Measurements from ENCODE around the gene PKLR.
"Not testable (repeated sequence)": the region's sequence is repeated elsewhere in the genome, so short reads cannot be mapped to it uniquely, and the experiment has no call there.

PKLR gene

DNA sequence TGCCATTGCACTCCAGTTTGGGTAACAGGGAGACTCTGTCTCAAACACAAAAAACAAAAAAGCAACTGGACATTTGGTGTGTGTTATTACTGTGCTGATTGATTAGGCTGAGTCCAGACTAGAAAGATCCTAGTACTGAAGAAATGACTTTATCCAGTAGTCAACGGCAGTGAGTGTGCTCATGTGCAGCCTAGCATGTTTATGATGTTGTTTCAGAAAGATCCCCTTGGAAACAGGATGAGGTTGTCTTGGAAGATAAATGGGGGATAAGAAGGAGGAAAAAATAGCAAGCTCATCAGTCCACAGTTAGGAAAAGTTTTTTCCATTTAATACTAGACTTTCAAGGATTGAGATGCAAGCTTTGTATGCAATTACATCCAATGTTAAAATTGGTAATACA lies 33.7 kb upstream of the PKLR start:
- Histone ChIP-seq H3K27ac (ENCODE audit: low read length) (no peak overlapping the region), H3K4me2 (ENCODE audit: insufficient read depth, low read length) (no peak overlapping the region), H3K36me3 (ENCODE audit: insufficient read depth, low read length) (peaks cover 79% of the 10 kb centered on the region), H3K27me3 (ENCODE audit: insufficient read depth, low read length, poor library complexity) (no peaks in the 10 kb centered on the region), H3K79me2 (ENCODE audit: insufficient read depth, low read length) (no peaks in the 10 kb centered on the region), H3K9me3 (ENCODE audit: insufficient read depth, low read length, severe bottlenecking) (no peaks in the 10 kb centered on the region), H2AFZ (ENCODE audit: low read depth, low read length) (no peak overlapping the region), H4K20me1 (ENCODE audit: insufficient read depth, low read length) (no peaks in the 10 kb centered on the region), H3K9ac (ENCODE audit: low read depth, low read length) (no peak overlapping the region), H3K4me1 (ENCODE audit: insufficient read depth, low read length) (no peaks in the 10 kb centered on the region), H3K4me3 (ENCODE audit: low read depth in 1 of 2, low read length in 2 of 2) (no peak overlapping the region)
- ATAC-seq (ENCODE audit: insufficient read depth, low read depth) (no peak), DNase-seq (no peak)
- TF ChIP-seq EZH2 (IDR thresholded peaks at IDR 0.05; ENCODE audit: borderline replicate concordance, low read depth, low read length, severe bottlenecking) = no peak
- TF ChIP-seq, protein P1, sequence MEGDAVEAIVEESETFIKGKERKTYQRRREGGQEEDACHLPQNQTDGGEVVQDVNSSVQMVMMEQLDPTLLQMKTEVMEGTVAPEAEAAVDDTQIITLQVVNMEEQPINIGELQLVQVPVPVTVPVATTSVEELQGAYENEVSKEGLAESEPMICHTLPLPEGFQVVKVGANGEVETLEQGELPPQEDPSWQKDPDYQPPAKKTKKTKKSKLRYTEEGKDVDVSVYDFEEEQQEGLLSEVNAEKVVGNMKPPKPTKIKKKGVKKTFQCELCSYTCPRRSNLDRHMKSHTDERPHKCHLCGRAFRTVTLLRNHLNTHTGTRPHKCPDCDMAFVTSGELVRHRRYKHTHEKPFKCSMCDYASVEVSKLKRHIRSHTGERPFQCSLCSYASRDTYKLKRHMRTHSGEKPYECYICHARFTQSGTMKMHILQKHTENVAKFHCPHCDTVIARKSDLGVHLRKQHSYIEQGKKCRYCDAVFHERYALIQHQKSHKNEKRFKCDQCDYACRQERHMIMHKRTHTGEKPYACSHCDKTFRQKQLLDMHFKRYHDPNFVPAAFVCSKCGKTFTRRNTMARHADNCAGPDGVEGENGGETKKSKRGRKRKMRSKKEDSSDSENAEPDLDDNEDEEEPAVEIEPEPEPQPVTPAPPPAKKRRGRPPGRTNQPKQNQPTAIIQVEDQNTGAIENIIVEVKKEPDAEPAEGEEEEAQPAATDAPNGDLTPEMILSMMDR (IDR thresholded peaks at IDR 0.05; ENCODE audit: borderline replicate concordance, extremely low read depth, low read length, poor library complexity, severe bottlenecking) = no peak

GRCh38 chr1:155329980-155330598 lies 28.9 kb upstream of the PKLR start:
- 0 out of 2 replicates have a peak, but pooled peaks cover 2% of the 10 kb centered on the region for H4K20me1 ChIP-seq (ENCODE audit: insufficient read depth, low read length)
- TF ChIP-seq EZH2 (IDR thresholded peaks at IDR 0.05; ENCODE audit: borderline replicate concordance, low read depth, low read length, severe bottlenecking) = no peak
- TF ChIP-seq, protein P1 (IDR thresholded peaks at IDR 0.05; ENCODE audit: borderline replicate concordance, extremely low read depth, low read length, poor library complexity, severe bottlenecking) = no peak
- no peak overlapping the region for H3K4me3 ChIP-seq (ENCODE audit: low read depth in 1 of 2, low read length in 2 of 2)
- H3K9me3 ChIP-seq (ENCODE audit: insufficient read depth, low read length, severe bottlenecking) = no peaks in the 10 kb centered on the region
- H3K9ac ChIP-seq (ENCODE audit: low read depth, low read length) = no peak overlapping the region
- H3K27me3 ChIP-seq (ENCODE audit: insufficient read depth, low read length, poor library complexity) = no peaks in the 10 kb centered on the region
- no peak overlapping the region for H3K4me2 ChIP-seq (ENCODE audit: insufficient read depth, low read length)
- no peak overlapping the region for H3K27ac ChIP-seq (ENCODE audit: low read length)
- H3K4me1 ChIP-seq (ENCODE audit: insufficient read depth, low read length) = peaks cover 13% of the 10 kb centered on the region
- no peak overlapping the region for H2AFZ ChIP-seq (ENCODE audit: low read depth, low read length)
- no peak for ATAC-seq (ENCODE audit: insufficient read depth, low read depth)
- peaks cover 38% of the 10 kb centered on the region for H3K36me3 ChIP-seq (ENCODE audit: insufficient read depth, low read length)
- DNase-seq = no peak
- H3K79me2 ChIP-seq (ENCODE audit: insufficient read depth, low read length) = peaks cover 2% of the 10 kb centered on the region; the same call in 1 of the 2 replicates

- H3K9me3 ChIP-seq (ENCODE audit: insufficient read depth, low read length, severe bottlenecking); DNase-seq; H3K4me3 ChIP-seq (ENCODE audit: low read depth in 1 of 2, low read length in 2 of 2); H3K4me2 ChIP-seq (ENCODE audit: insufficient read depth, low read length); H3K9ac ChIP-seq (ENCODE audit: low read depth, low read length); H2AFZ ChIP-seq (ENCODE audit: low read depth, low read length); H4K20me1 ChIP-seq (ENCODE audit: insufficient read depth, low read length); ATAC-seq (ENCODE audit: insufficient read depth, low read depth); H3K27me3 ChIP-seq (ENCODE audit: insufficient read depth, low read length, poor library complexity); H3K27ac ChIP-seq (ENCODE audit: low read length): not testable (repeated sequence)
- Histone ChIP-seq H3K4me1 (ENCODE audit: insufficient read depth, low read length) (peaks cover 20% of the 10 kb centered on the region), H3K79me2 (ENCODE audit: insufficient read depth, low read length) (peaks cover 10% of the 10 kb centered on the region), H3K36me3 (ENCODE audit: insufficient read depth, low read length) (peaks cover 28% of the 10 kb centered on the region)
These were observed 27.6 kb upstream of the PKLR start for GRCh38 chr1:155328856-155329255.

DNA sequence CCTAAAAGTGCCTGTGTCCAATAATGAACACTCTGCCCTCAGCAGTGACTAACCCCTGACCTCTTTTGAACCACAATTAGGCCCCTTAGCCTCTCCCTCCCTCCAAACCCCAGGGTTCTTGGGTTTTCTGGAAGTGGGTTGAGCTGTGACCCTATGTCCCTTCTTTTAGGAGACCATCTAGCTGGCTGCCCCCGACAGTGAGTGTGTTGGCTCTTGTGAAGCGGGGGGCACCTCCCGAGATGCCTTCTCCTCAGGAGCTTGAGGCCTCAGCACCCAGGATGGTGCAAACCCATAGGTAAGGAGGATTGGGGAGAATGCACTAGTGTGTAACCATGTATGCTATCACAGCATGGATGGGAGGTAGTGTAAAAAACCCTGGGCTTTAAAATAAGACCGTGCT lies 26.7 kb upstream of the PKLR start:
- Histone ChIP-seq H3K27ac (ENCODE audit: low read length) (no peak overlapping the region), H3K4me1 (ENCODE audit: insufficient read depth, low read length) (peaks cover 20% of the 10 kb centered on the region), H3K9me3 (ENCODE audit: insufficient read depth, low read length, severe bottlenecking) (no peaks in the 10 kb centered on the region), H3K36me3 (ENCODE audit: insufficient read depth, low read length) (peaks cover 19% of the 10 kb centered on the region), H4K20me1 (ENCODE audit: insufficient read depth, low read length) (0 out of 2 replicates have a peak, but pooled peaks cover 2% of the 10 kb centered on the region), H3K79me2 (ENCODE audit: insufficient read depth, low read length) (peaks cover 12% of the 10 kb centered on the region), H3K9ac (ENCODE audit: low read depth, low read length) (no peak overlapping the region), H3K4me3 (ENCODE audit: low read depth in 1 of 2, low read length in 2 of 2) (no peak overlapping the region), H3K4me2 (ENCODE audit: insufficient read depth, low read length) (no peak overlapping the region), H3K27me3 (ENCODE audit: insufficient read depth, low read length, poor library complexity) (no peaks in the 10 kb centered on the region), H2AFZ (ENCODE audit: low read depth, low read length) (no peak overlapping the region)
- no peak for DNase-seq
- no peak for ATAC-seq (ENCODE audit: insufficient read depth, low read depth)
- TF ChIP-seq, protein P1 (IDR thresholded peaks at IDR 0.05; ENCODE audit: borderline replicate concordance, extremely low read depth, low read length, poor library complexity, severe bottlenecking) = no peak
- no peak for TF ChIP-seq EZH2 (IDR thresholded peaks at IDR 0.05; ENCODE audit: borderline replicate concordance, low read depth, low read length, severe bottlenecking)

Measured in DND-41 (cell line).